GM12878 (cell line): Measurements from ENCODE around the gene RHOBTB1. TPM values are rescaled to one million over a fixed set of nuclear protein-coding genes. Genes with fewer than 3 reads are reported as not detected.

Source experiments
- ATAC-seq: fragments of 200-7000 bp; cut with Tn5 transposase; 3 replicates; pipeline ENCODE4 v1.9.1; 2020; ENCODE audit warnings: mild to moderate bottlenecking, moderate library complexity
- BruUV-seq: library from RNA; stranded (reverse); fragments of 400-500 nt; replicated peaks from 2 replicates; lab custom pipeline; 2021; lab: Mats Ljungman, UMichigan
- CTCF ChIA-PET: fragments of 300-600 bp; sonication (Branson Sonifier 250); formaldehyde crosslinking; extraction: SDS; loops from one replicate; lab custom pipeline; 2021; ENCODE audit warnings: inconsistent platforms; lab: Yijun Ruan, JAX
- POLR2A ChIA-PET: fragments of 350-600 bp; formaldehyde crosslinking; extraction: SDS; loops from one replicate; lab custom pipeline; 2021; ENCODE audit warnings: inconsistent platforms; lab: Charles Lee
- RAD21 ChIA-PET: fragments of 300-600 bp; sonication (Branson Sonifier 250); formaldehyde crosslinking; loops from one replicate; lab custom pipeline; 2023; ENCODE audit warnings: antibody characterized with exemption; ENCODE audit not compliant: unreplicated experiment; lab: Charles Lee
- SMC1A ChIA-PET: fragments of 300-600 bp; sonication (Branson Sonifier 250); formaldehyde crosslinking; loops from one replicate; lab custom pipeline; 2023; ENCODE audit not compliant: unreplicated experiment, uncharacterized antibody; lab: Charles Lee
- DNase-seq: peaks from one replicate; pipeline ENCODE4 v3.0.0-alpha.2; 2011; ENCODE audit warnings: low read depth, low spot score
- FAIRE-seq: peaks from 3 replicates; lab custom pipeline; 2011; peaks lifted over from hg19 to GRCh38; lab: Jason Lieb, UNC
- H2AFZ ChIP-seq: 2 replicates; pipeline ENCODE4 v1.6.0; 2011; ENCODE audit warnings: low read depth, low read length, control low read depth; ENCODE audit not compliant: control insufficient read depth
- H3K27ac ChIP-seq: 2 replicates; pipeline ENCODE4 v1.5.1; 2011; ENCODE audit warnings: control low read depth; ENCODE audit not compliant: control insufficient read depth, insufficient read depth
- H3K27me3 ChIP-seq, 2 experiments: replicated peaks in 1 of 2; 2 replicates each; pipeline versions ENCODE4 v1.6.0 to v1.6.1; 2011; ENCODE audit warnings: low read length in 1 of 2; ENCODE audit not compliant: control insufficient read depth in 2 of 2, insufficient read depth in 2 of 2
- H3K36me3 ChIP-seq, 2 experiments: 2 replicates each; pipeline ENCODE4 v1.5.1; 2011; ENCODE audit warnings: low read length in 1 of 2; ENCODE audit not compliant: control insufficient read depth in 2 of 2, insufficient read depth in 2 of 2
- H3K4me1 ChIP-seq: 2 replicates; pipeline ENCODE4 v1.6.1; 2011; ENCODE audit warnings: mild to moderate bottlenecking, low read length, moderate library complexity, mixed read lengths; ENCODE audit not compliant: control insufficient read depth, insufficient read depth
- H3K4me2 ChIP-seq: 2 replicates; pipeline ENCODE4 v1.6.0; 2011; ENCODE audit warnings: control low read depth; ENCODE audit not compliant: control insufficient read depth, insufficient read depth
- H3K4me3 ChIP-seq: fragments of 200-600 bp; sonication (generic); 2 replicates; pipeline ENCODE4 v1.5.1; 2016
- H3K79me2 ChIP-seq: 2 replicates; pipeline ENCODE4 v1.6.0; 2011; ENCODE audit warnings: low read length; ENCODE audit not compliant: control insufficient read depth, insufficient read depth
- H3K9ac ChIP-seq: 2 replicates; pipeline ENCODE4 v1.8.0; 2011; ENCODE audit warnings: low read length, control low read depth, mixed read lengths; ENCODE audit not compliant: control insufficient read depth, insufficient read depth
- H3K9me3 ChIP-seq: replicated peaks from 3 replicates; pipeline ENCODE4 v1.5.1; 2011; ENCODE audit warnings: mild to moderate bottlenecking, low read length; ENCODE audit not compliant: control insufficient read depth, insufficient read depth
- H4K20me1 ChIP-seq: 2 replicates; pipeline ENCODE4 v1.6.0; 2011; ENCODE audit not compliant: control insufficient read depth, insufficient read depth
- CHD4 ChIP-seq: fragments of 200-600 bp; sonication (generic); IDR thresholded peaks from 2 replicates; pipeline ENCODE4 v1.6.1; 2016; ENCODE audit warnings: mild to moderate bottlenecking
- ELK1 ChIP-seq: IDR thresholded peaks from 2 replicates; pipeline ENCODE4 v1.6.1; 2012; ENCODE audit warnings: low read depth, low read length, improper control_type of control experiment
- MTA3 ChIP-seq: IDR thresholded peaks from 2 replicates; pipeline ENCODE4 v1.6.1; 2012; ENCODE audit warnings: low read length, inconsistent platforms, borderline replicate concordance
- RELB ChIP-seq: fragments of 450-650 bp; IDR thresholded peaks from 2 replicates; pipeline ENCODE4 v1.6.1; 2017; ENCODE audit warnings: low read depth, mild to moderate bottlenecking, moderate library complexity
- RFX5 ChIP-seq: IDR thresholded peaks from 2 replicates; pipeline ENCODE4 v1.6.1; 2011; ENCODE audit warnings: low read depth, low read length, improper control_type of control experiment
- SMAD5 ChIP-seq: IDR thresholded peaks from 2 replicates; pipeline ENCODE4 v1.6.1; 2016; ENCODE audit warnings: antibody characterized with exemption, low read depth
- ZZZ3 ChIP-seq: IDR thresholded peaks from 2 replicates; pipeline ENCODE4 v1.6.1; 2011; ENCODE audit warnings: low read depth; ENCODE audit not compliant: control insufficient read depth, insufficient read length
- in situ Hi-C: fragments of 300-500 bp; cut with MboI; formaldehyde crosslinking; loops from 9 replicates; pipeline ENCODE4 v1.14.3; 2018; ENCODE audit warnings: mixed read lengths
- intact Hi-C: fragments of 100-400 bp; cut with micrococcal nuclease; formaldehyde crosslinking; loops from one replicate; pipeline ENCODE4 v1.14.2; 2022; ENCODE audit not compliant: unreplicated experiment
- polyA plus RNA-seq, 11 experiments: library from polyadenylated mRNA; depleted of rRNA in 4 of 11; unstranded in 6 of 11; stranded (reverse) in 5 of 11; fragments of >200 nt; fragmentation: Nextera tagmentation in 4 of 11; fragmentation: Illumina TruSeq in 1 of 11; extraction: Ambion mirVana in 4 of 11; extraction: Trizol in 1 of 11; gene quantifications; 1 replicate in 1 of 11; 2 replicates in 10 of 11; pipeline versions ENCODE4 v1.2.1 to v1.2.3, GENCODE V29; 2011 to 2016; ENCODE audit warnings: inconsistent platforms in 2 of 11, missing spikeins in 2 of 11, low read depth in 1 of 11
- total RNA-seq, 4 experiments: library from RNA; depleted of rRNA in 3 of 4; stranded (reverse); fragments of >200 nt in 3 of 4; fragmentation: Illumina TruSeq in 1 of 4; extraction: Trizol in 1 of 4; gene quantifications; 2 replicates each; pipeline versions ENCODE4 v1.2.1 to v1.2.3, GENCODE V29; 2013 to 2021

The RHOBTB1 gene
- total and polyA plus RNA-seq, 10 of the 15 experiments (the other 5 are each of a cell fraction or from before 2014, with no cell fraction given): not detected

- no peak for ATAC-seq
- DNase-seq: no peak
- Histone ChIP-seq H3K4me2 (no peak overlapping the region), H3K79me2 (no peaks in the 10 kb centered on the region), H3K36me3 (no peaks in the 10 kb centered on the region), H3K27ac (no peak overlapping the region), H2AFZ (no peak overlapping the region), H4K20me1 (no peaks in the 10 kb centered on the region), H3K4me3 (no peak overlapping the region), H3K4me1 (no peaks in the 10 kb centered on the region), H3K9ac (no peak overlapping the region), H3K27me3 (no peaks in the 10 kb centered on the region), H3K9me3 (no peaks in the 10 kb centered on the region)
- ChIA-PET CTCF (no interaction called here), SMC1A (interaction anchor here (0.9 kb wide), 1 partner anchor 37 kb away, joined by 4 read pairs; no protein-coding TSS in a partner anchor), RAD21 (no interaction called here), POLR2A (no interaction called here)
- FAIRE-seq: no peak
- BruUV-seq: no TSS peak
- intact Hi-C loops: no loop called here
- TF ChIP-seq ZZZ3 (no peak), RFX5 (no peak), CHD4 (no peak), ELK1 (no peak), RELB (no peak), SMAD5 (no peak), MTA3 (no peak)
- in situ Hi-C loops: no loop called here
These were observed 48.0 kb downstream of the RHOBTB1 start for GRCh38 chr10:60896033-60896432.
